Measurements from ENCODE around the gene APOC3.

APOC3 gene

GRCh38 chr11:116835791-116836631, 6.3 kb downstream of the APOC3 start:
- peak; percentile 93 for ATAC-seq (replicated peaks; ENCODE audit: extremely low read depth, poor library complexity, severe bottlenecking)
- Mint-ChIP-seq H3K4me3 (peak overlapping the region; percentile 79), H3K27me3 (no peaks in the 10 kb centered on the region), H3K4me1 (peaks cover 17% of the 10 kb centered on the region), H3K27ac (ENCODE audit: low read depth) (peak overlapping the region; percentile 49), H3K36me3 (ENCODE audit: insufficient read depth) (peaks cover 4% of the 10 kb centered on the region), H3K9me3 (no peaks in the 10 kb centered on the region)
- DNase-seq (ENCODE audit: low spot score in 2 of 2) = peak; percentile 58 to 72

GRCh38 chr11:116836632-116836991, 6.9 kb downstream of the APOC3 start:
- Mint-ChIP-seq H3K9me3 (no peaks in the 10 kb centered on the region), H3K27me3 (no peaks in the 10 kb centered on the region), H3K36me3 (ENCODE audit: insufficient read depth) (peaks cover 4% of the 10 kb centered on the region), H3K4me1 (peaks cover 17% of the 10 kb centered on the region), H3K4me3 (peak overlapping the region; percentile 79), H3K27ac (ENCODE audit: low read depth) (no peak overlapping the region)
- DNase-seq (ENCODE audit: low spot score in 2 of 2) (no peak), ATAC-seq (replicated peaks; ENCODE audit: extremely low read depth, poor library complexity, severe bottlenecking) (no peak)

- H3K27ac Mint-ChIP-seq (ENCODE audit: low read depth) = no peak within 1 kb of the TSS
- peaks cover 4% of the 10 kb centered on the region for H3K36me3 Mint-ChIP-seq (ENCODE audit: insufficient read depth)
- DNase-seq (ENCODE audit: low spot score in 2 of 2) (no peak), ATAC-seq (replicated peaks; ENCODE audit: extremely low read depth, poor library complexity, severe bottlenecking) (no peak)
- no peaks in the 10 kb centered on the region for H3K9me3 Mint-ChIP-seq
- peaks cover 17% of the 10 kb centered on the region for H3K4me1 Mint-ChIP-seq
- no peaks in the 10 kb centered on the region for H3K27me3 Mint-ChIP-seq
- H3K4me3 Mint-ChIP-seq = peak within 1 kb of the TSS; percentile 79
Measured at GRCh38 chr11:116837231-116838091, 7.8 kb downstream of the APOC3 start, which contains the start of gene APOA1. APOA1 (minus strand) TSS chr11:116837622; CDS start chr11:116837387, 235 bp downstream.

- Mint-ChIP-seq H3K27ac (ENCODE audit: low read depth) (no peak overlapping the region), H3K27me3 (no peaks in the 10 kb centered on the region), H3K4me3 (no peak overlapping the region)
Measured at GRCh38 chr11:116838321-116839084, 8.8 kb downstream of the APOC3 start.

GRCh38 chr11:116840224-116840745, 10.6 kb downstream of the APOC3 start:
- Mint-ChIP-seq H3K4me1 (peaks cover 14% of the 10 kb centered on the region), H3K4me3 (no peak overlapping the region), H3K9me3 (no peaks in the 10 kb centered on the region), H3K36me3 (ENCODE audit: insufficient read depth) (peaks cover 18% of the 10 kb centered on the region), H3K27ac (ENCODE audit: low read depth) (no peak overlapping the region), H3K27me3 (no peaks in the 10 kb centered on the region)
- ATAC-seq (replicated peaks; ENCODE audit: extremely low read depth, poor library complexity, severe bottlenecking) = no peak
- DNase-seq (ENCODE audit: low spot score in 2 of 2) = no peak

More at GRCh38 chr11:116838321-116839084, 8.8 kb downstream of the APOC3 start:
- Mint-ChIP-seq H3K36me3 (ENCODE audit: insufficient read depth) (peaks cover 11% of the 10 kb centered on the region), H3K9me3 (no peaks in the 10 kb centered on the region), H3K4me1 (peaks cover 21% of the 10 kb centered on the region)
- DNase-seq (ENCODE audit: low spot score in 2 of 2) (no peak), ATAC-seq (replicated peaks; ENCODE audit: extremely low read depth, poor library complexity, severe bottlenecking) (no peak)

GRCh38 chr11:116840746-116841296, 11.1 kb downstream of the APOC3 start:
- H3K9me3 Mint-ChIP-seq = no peaks in the 10 kb centered on the region
- ATAC-seq (replicated peaks; ENCODE audit: extremely low read depth, poor library complexity, severe bottlenecking) (no peak), DNase-seq (ENCODE audit: low spot score in 2 of 2) (no peak)
- no peak overlapping the region for H3K4me3 Mint-ChIP-seq
- peaks cover 10% of the 10 kb centered on the region for H3K4me1 Mint-ChIP-seq
- no peak overlapping the region for H3K27ac Mint-ChIP-seq (ENCODE audit: low read depth)
- H3K27me3 Mint-ChIP-seq = no peaks in the 10 kb centered on the region
- peaks cover 22% of the 10 kb centered on the region for H3K36me3 Mint-ChIP-seq (ENCODE audit: insufficient read depth)

GRCh38 chr11:116842117-116842516, 12.4 kb downstream of the APOC3 start:
- DNase-seq (ENCODE audit: low spot score in 2 of 2) (no peak), ATAC-seq (replicated peaks; ENCODE audit: extremely low read depth, poor library complexity, severe bottlenecking) (no peak)
- peak overlapping the region; percentile 42 for H3K27ac Mint-ChIP-seq (ENCODE audit: low read depth)
- H3K36me3 Mint-ChIP-seq (ENCODE audit: insufficient read depth) = peaks cover 24% of the 10 kb centered on the region
- H3K9me3 Mint-ChIP-seq = no peaks in the 10 kb centered on the region
- H3K4me3 Mint-ChIP-seq = no peak overlapping the region
- H3K27me3 Mint-ChIP-seq = no peaks in the 10 kb centered on the region
- H3K4me1 Mint-ChIP-seq = peaks cover 4% of the 10 kb centered on the region

- DNase-seq (ENCODE audit: low spot score in 2 of 2) (no peak), ATAC-seq (replicated peaks; ENCODE audit: extremely low read depth, poor library complexity, severe bottlenecking) (no peak)
- H3K4me1 Mint-ChIP-seq = peaks cover 4% of the 10 kb centered on the region
- H3K9me3 Mint-ChIP-seq = no peaks in the 10 kb centered on the region
- peaks cover 24% of the 10 kb centered on the region for H3K36me3 Mint-ChIP-seq (ENCODE audit: insufficient read depth)
- no peak overlapping the region for H3K4me3 Mint-ChIP-seq
- H3K27ac Mint-ChIP-seq (ENCODE audit: low read depth) = no peak overlapping the region
- no peaks in the 10 kb centered on the region for H3K27me3 Mint-ChIP-seq
Measured at GRCh38 chr11:116842909-116843308, 13.2 kb downstream of the APOC3 start.

- ATAC-seq (replicated peaks; ENCODE audit: extremely low read depth, poor library complexity, severe bottlenecking) (no peak), DNase-seq (ENCODE audit: low spot score in 2 of 2) (no peak)
- Mint-ChIP-seq H3K4me3 (no peak overlapping the region), H3K27ac (ENCODE audit: low read depth) (no peak overlapping the region), H3K9me3 (no peaks in the 10 kb centered on the region), H3K4me1 (peaks cover 4% of the 10 kb centered on the region), H3K36me3 (ENCODE audit: insufficient read depth) (peaks cover 24% of the 10 kb centered on the region), H3K27me3 (no peaks in the 10 kb centered on the region)
Measured at GRCh38 chr11:116843661-116844060, 14.0 kb downstream of the APOC3 start.

- Mint-ChIP-seq H3K27ac (ENCODE audit: low read depth) (no peak overlapping the region), H3K9me3 (no peaks in the 10 kb centered on the region), H3K4me1 (peaks cover 9% of the 10 kb centered on the region), H3K27me3 (no peaks in the 10 kb centered on the region), H3K4me3 (no peak overlapping the region), H3K36me3 (ENCODE audit: insufficient read depth) (peaks cover 31% of the 10 kb centered on the region)
- ATAC-seq (replicated peaks; ENCODE audit: extremely low read depth, poor library complexity, severe bottlenecking) (no peak), DNase-seq (ENCODE audit: low spot score in 2 of 2) (no peak)
Measured at GRCh38 chr11:116844722-116845121, 15.0 kb downstream of the APOC3 start.

- peaks cover 34% of the 10 kb centered on the region for H3K36me3 Mint-ChIP-seq (ENCODE audit: insufficient read depth)
- H3K4me3 Mint-ChIP-seq = no peak overlapping the region
- peaks cover 35% of the 10 kb centered on the region for H3K4me1 Mint-ChIP-seq
- no peaks in the 10 kb centered on the region for H3K9me3 Mint-ChIP-seq
- no peak for DNase-seq (ENCODE audit: low spot score in 2 of 2)
- no peak for ATAC-seq (replicated peaks; ENCODE audit: extremely low read depth, poor library complexity, severe bottlenecking)
- no peaks in the 10 kb centered on the region for H3K27me3 Mint-ChIP-seq
- H3K27ac Mint-ChIP-seq (ENCODE audit: low read depth) = no peak overlapping the region
Measured at GRCh38 chr11:116847612-116848011, 17.9 kb downstream of the APOC3 start.

GRCh38 chr11:116849060-116849459, 19.4 kb downstream of the APOC3 start:
- Mint-ChIP-seq H3K9me3 (no peaks in the 10 kb centered on the region), H3K4me1 (peaks cover 45% of the 10 kb centered on the region), H3K36me3 (ENCODE audit: insufficient read depth) (peaks cover 33% of the 10 kb centered on the region), H3K4me3 (no peak overlapping the region), H3K27ac (ENCODE audit: low read depth) (peak overlapping the region; percentile 88), H3K27me3 (no peaks in the 10 kb centered on the region)
- ATAC-seq (replicated peaks; ENCODE audit: extremely low read depth, poor library complexity, severe bottlenecking) = no peak
- DNase-seq (ENCODE audit: low spot score in 2 of 2) = no peak
